ENCODE data around the gene AKAP4. TPM values are rescaled to one million over a fixed set of nuclear protein-coding genes. Genes with fewer than 3 reads are reported as not detected.

AKAP4 gene
- total RNA-seq, 1 donor from 2014 or later, result not detected

- DNase-seq (ENCODE audit: extremely low spot score, unreplicated experiment), result no peak
- H3K9me3 Mint-ChIP-seq, result peaks cover 11% of the 10 kb centered on the region
- TF ChIP-seq, protein P1, sequence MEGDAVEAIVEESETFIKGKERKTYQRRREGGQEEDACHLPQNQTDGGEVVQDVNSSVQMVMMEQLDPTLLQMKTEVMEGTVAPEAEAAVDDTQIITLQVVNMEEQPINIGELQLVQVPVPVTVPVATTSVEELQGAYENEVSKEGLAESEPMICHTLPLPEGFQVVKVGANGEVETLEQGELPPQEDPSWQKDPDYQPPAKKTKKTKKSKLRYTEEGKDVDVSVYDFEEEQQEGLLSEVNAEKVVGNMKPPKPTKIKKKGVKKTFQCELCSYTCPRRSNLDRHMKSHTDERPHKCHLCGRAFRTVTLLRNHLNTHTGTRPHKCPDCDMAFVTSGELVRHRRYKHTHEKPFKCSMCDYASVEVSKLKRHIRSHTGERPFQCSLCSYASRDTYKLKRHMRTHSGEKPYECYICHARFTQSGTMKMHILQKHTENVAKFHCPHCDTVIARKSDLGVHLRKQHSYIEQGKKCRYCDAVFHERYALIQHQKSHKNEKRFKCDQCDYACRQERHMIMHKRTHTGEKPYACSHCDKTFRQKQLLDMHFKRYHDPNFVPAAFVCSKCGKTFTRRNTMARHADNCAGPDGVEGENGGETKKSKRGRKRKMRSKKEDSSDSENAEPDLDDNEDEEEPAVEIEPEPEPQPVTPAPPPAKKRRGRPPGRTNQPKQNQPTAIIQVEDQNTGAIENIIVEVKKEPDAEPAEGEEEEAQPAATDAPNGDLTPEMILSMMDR (conservative IDR thresholded peaks at IDR 0.05), result no peak
- no peaks in the 10 kb centered on the region for H3K36me3 Mint-ChIP-seq
- H3K27ac Mint-ChIP-seq, result no peak overlapping the region
- H3K4me3 Mint-ChIP-seq, result no peak overlapping the region
- no peaks in the 10 kb centered on the region for H3K4me1 Mint-ChIP-seq (ENCODE audit: unreplicated experiment)
- no peaks in the 10 kb centered on the region for H3K27me3 Mint-ChIP-seq
Observed at GRCh38 chrX:50154429-50154828, 46.4 kb downstream of the AKAP4 start.

- Mint-ChIP-seq H3K27me3 (no peaks in the 10 kb centered on the region), H3K36me3 (no peaks in the 10 kb centered on the region), H3K4me1 (ENCODE audit: unreplicated experiment) (no peaks in the 10 kb centered on the region), H3K4me3 (no peak overlapping the region), H3K27ac (no peak overlapping the region), H3K9me3 (peaks cover 11% of the 10 kb centered on the region)
- TF ChIP-seq, protein P1 (conservative IDR thresholded peaks at IDR 0.05), result no peak
- DNase-seq (ENCODE audit: extremely low spot score, unreplicated experiment), result no peak
Observed at GRCh38 chrX:50152456-50152855, 48.4 kb downstream of the AKAP4 start.

GRCh38 chrX:50147972-50148371 is 52.8 kb downstream of the AKAP4 start:
- Mint-ChIP-seq H3K9me3 (no peaks in the 10 kb centered on the region), H3K27ac (no peak overlapping the region), H3K27me3 (no peaks in the 10 kb centered on the region), H3K36me3 (no peaks in the 10 kb centered on the region), H3K4me3 (no peak overlapping the region), H3K4me1 (ENCODE audit: unreplicated experiment) (no peaks in the 10 kb centered on the region)
- DNase-seq (ENCODE audit: extremely low spot score, unreplicated experiment), result no peak
- TF ChIP-seq, protein P1 (conservative IDR thresholded peaks at IDR 0.05), result no peak

Other genes with a start within 250 kb of the AKAP4 start
- gene CCNB3, start 3.8 kb upstream of the AKAP4 start, total RNA-seq (ENCODE audit: low replicate concordance), result 0.39 and 0.83 TPM in 2 replicates